SK-N-SH (cell line): ENCODE data around the gene OR5A2. TPM values are rescaled to one million over a fixed set of nuclear protein-coding genes. Genes with fewer than 3 reads are reported as not detected.

ENCODE experiments used
- CTCF ChIA-PET: fragments of 300-600, 350-600 bp; formaldehyde crosslinking; extraction: SDS; loops from one replicate; lab custom pipeline; 2021; lab: Yijun Ruan, JAX
- POLR2A ChIA-PET: fragments of 350-600 bp; sonication (Branson Sonifier 250); formaldehyde crosslinking; extraction: SDS; loops from one replicate; lab custom pipeline; 2020; ENCODE audit warnings: antibody characterized with exemption, inconsistent platforms; lab: Yijun Ruan, JAX
- DNase-seq: peaks from one replicate; pipeline ENCODE4 v3.0.0; 2012
- H2AFZ ChIP-seq: fragments of 200-600 bp; sonication (generic); 2 replicates; pipeline ENCODE4 v1.8.1; 2016; ENCODE audit warnings: antibody characterized with exemption, mild to moderate bottlenecking, low read depth
- H3F3A ChIP-seq: fragments of 200-600 bp; sonication (generic); replicated peaks from 2 replicates; pipeline ENCODE3; 2016; ENCODE audit warnings: antibody characterized with exemption, mild to moderate bottlenecking; ENCODE audit not compliant: insufficient read depth
- H3K27ac ChIP-seq, 2 experiments: fragments of 200-500 bp in 1 of 2; fragments of 200-600 bp in 1 of 2; sonication (Bioruptor generic) in 1 of 2; sonication (generic), shearing (Covaris generic) in 1 of 2; 2 replicates each; pipeline versions ENCODE4 v1.5.1 to v1.6.1; 2014 to 2016; ENCODE audit warnings: low read depth in 2 of 2, inconsistent platforms in 1 of 2, low read length in 1 of 2, mild to moderate bottlenecking in 1 of 2, mixed read lengths in 1 of 2
- H3K27me3 ChIP-seq: fragments of 200-600 bp; sonication (generic), shearing (Covaris generic); 2 replicates; pipeline ENCODE4 v1.6.1; 2016; ENCODE audit warnings: mixed run types; ENCODE audit not compliant: insufficient read depth
- H3K36me3 ChIP-seq, 2 experiments: fragments of 200-500 bp in 1 of 2; fragments of 200-600 bp in 1 of 2; sonication (Bioruptor generic) in 1 of 2; sonication (generic) in 1 of 2; replicated peaks in 1 of 2; 2 replicates each; pipeline versions ENCODE3 to v1.5.1; 2014 to 2016; ENCODE audit warnings: low read length in 1 of 2, mild to moderate bottlenecking in 1 of 2; ENCODE audit not compliant: insufficient read depth in 2 of 2, control insufficient read depth in 1 of 2
- H3K4me1 ChIP-seq, 2 experiments: fragments of 200-500 bp in 1 of 2; fragments of 200-600 bp in 1 of 2; sonication (Bioruptor generic) in 1 of 2; sonication (generic), shearing (Covaris generic) in 1 of 2; 2 replicates each; pipeline versions ENCODE4 v1.5.1 to v1.6.1; 2014 to 2016; ENCODE audit warnings: low read depth in 1 of 2, low read length in 1 of 2, mixed run types in 1 of 2; ENCODE audit not compliant: insufficient read depth in 2 of 2, control insufficient read depth in 1 of 2
- H3K4me2 ChIP-seq: fragments of 200-600 bp; sonication (generic), shearing (Covaris generic); 2 replicates; pipeline ENCODE4 v1.6.1; 2017; ENCODE audit warnings: mixed run types
- H3K4me3 ChIP-seq, 2 experiments: fragments of 200-500 bp in 1 of 2; fragments of 200-600 bp in 1 of 2; sonication (Bioruptor generic) in 1 of 2; sonication (generic), shearing (Covaris generic) in 1 of 2; 2 replicates each; pipeline versions ENCODE4 v1.5.1 to v1.8.1; 2014 to 2016; ENCODE audit warnings: low read depth in 2 of 2, inconsistent platforms in 1 of 2, low read length in 1 of 2, mild to moderate bottlenecking in 1 of 2, mixed read lengths in 1 of 2, moderate library complexity in 1 of 2
- H3K79me2 ChIP-seq: fragments of 200-600 bp; sonication (generic); 2 replicates; pipeline ENCODE4 v1.8.1; 2017; ENCODE audit warnings: mild to moderate bottlenecking; ENCODE audit not compliant: insufficient read depth
- H3K9ac ChIP-seq: fragments of 200-600 bp; sonication (generic); 2 replicates; pipeline ENCODE4 v1.6.1; 2017; ENCODE audit warnings: mixed run types
- H3K9me2 ChIP-seq: fragments of 200-600 bp; sonication (generic); 2 replicates; pipeline ENCODE4 v1.6.1; 2017; ENCODE audit warnings: mixed run types
- H3K9me3 ChIP-seq: fragments of 200-600 bp; sonication (generic); 2 replicates; pipeline ENCODE4 v1.6.1; 2017; ENCODE audit warnings: mixed run types, mild to moderate bottlenecking, moderate library complexity
- H4K20me1 ChIP-seq: fragments of 200-600 bp; sonication (generic); 2 replicates; pipeline ENCODE4 v1.6.1; 2017; ENCODE audit warnings: mild to moderate bottlenecking, mixed run types; ENCODE audit not compliant: insufficient read depth
- ELF1 ChIP-seq: IDR thresholded peaks from 2 replicates; pipeline ENCODE4 v1.4.0; 2012
- FOSL2 ChIP-seq: IDR thresholded peaks from 2 replicates; pipeline ENCODE4 v1.4.0; 2012; ENCODE audit warnings: low read depth, mild to moderate bottlenecking, moderate library complexity, borderline replicate concordance
- FOXM1 ChIP-seq: IDR thresholded peaks from 2 replicates; pipeline ENCODE4 v1.4.0; 2012; ENCODE audit warnings: low read depth, mild to moderate bottlenecking
- GABPA ChIP-seq: IDR thresholded peaks from 2 replicates; pipeline ENCODE4 v1.4.0; 2012; ENCODE audit warnings: low read depth, mild to moderate bottlenecking
- GATA2 ChIP-seq: sonication (generic); formaldehyde crosslinking; IDR thresholded peaks from 2 replicates; pipeline ENCODE4 v1.5.0; 2020; ENCODE audit warnings: mild to moderate bottlenecking, missing genetic modification reagents
- JUND ChIP-seq: IDR thresholded peaks from 2 replicates; pipeline ENCODE4 v1.4.0; 2012
- MXI1 ChIP-seq: IDR thresholded peaks from 2 replicates; pipeline ENCODE4 v1.6.1; 2012; ENCODE audit warnings: mild to moderate bottlenecking, low read depth, low read length, improper control_type of control experiment
- POLR2AphosphoS5 ChIP-seq: IDR thresholded peaks from 2 replicates; pipeline ENCODE4 v1.6.1; 2012; ENCODE audit warnings: low read depth, low read length
- REST ChIP-seq: IDR thresholded peaks from 2 replicates; pipeline ENCODE4 v1.6.1; 2012; ENCODE audit warnings: mild to moderate bottlenecking, low read depth, low read length, moderate library complexity
- RFX5 ChIP-seq: IDR thresholded peaks from 2 replicates; pipeline ENCODE4 v1.6.1; 2012; ENCODE audit warnings: mild to moderate bottlenecking, improper control_type of control experiment, low read length
- RXRA ChIP-seq: IDR thresholded peaks from 2 replicates; pipeline ENCODE4 v1.4.0; 2012; ENCODE audit warnings: low read depth, mild to moderate bottlenecking, borderline replicate concordance
- SIN3A ChIP-seq: IDR thresholded peaks from 2 replicates; pipeline ENCODE4 v1.6.1; 2012; ENCODE audit warnings: low read depth, mild to moderate bottlenecking, low read length, moderate library complexity, borderline replicate concordance
- SMC3 ChIP-seq: IDR thresholded peaks from 2 replicates; pipeline ENCODE4 v1.6.1; 2012; ENCODE audit warnings: low read depth, low read length, improper control_type of control experiment
- TAF1 ChIP-seq: IDR thresholded peaks from 2 replicates; pipeline ENCODE4 v1.6.1; 2012; ENCODE audit warnings: low read depth, mild to moderate bottlenecking, low read length, moderate library complexity, borderline replicate concordance
- YY1 ChIP-seq: IDR thresholded peaks from 2 replicates; pipeline ENCODE4 v1.4.0; 2012; ENCODE audit warnings: low read depth, mild to moderate bottlenecking
- WGBS: methylation state at CpG from one replicate; pipeline ENCODE4 v1.1.6; 2017; ENCODE audit warnings: low lambda C conversion rate; 5-methylcytosine and 5-hydroxymethylcytosine counted together
- polyA plus RNA-seq, 3 experiments: library from polyadenylated mRNA; depleted of rRNA; stranded (reverse); fragments of >200 nt; gene quantifications; 2 replicates each; pipeline ENCODE4 v1.2.3, GENCODE V29; 2012
- TF ChIP-seq, protein P1 (sequence below): fragments of 150-350 bp; IDR thresholded peaks from 2 replicates; pipeline ENCODE4 v1.6.1; 2017; ENCODE audit warnings: antibody characterized with exemption, low read length, low read depth, borderline replicate concordance
- TF ChIP-seq, protein P2 (sequence below): IDR thresholded peaks from 2 replicates; pipeline ENCODE4 v1.4.0; 2012; ENCODE audit warnings: low read depth, borderline replicate concordance

Gene OR5A2
- polyA plus RNA-seq, 1 of the 3 experiments (the other 2 are of a cell fraction), result not detected

DNA sequence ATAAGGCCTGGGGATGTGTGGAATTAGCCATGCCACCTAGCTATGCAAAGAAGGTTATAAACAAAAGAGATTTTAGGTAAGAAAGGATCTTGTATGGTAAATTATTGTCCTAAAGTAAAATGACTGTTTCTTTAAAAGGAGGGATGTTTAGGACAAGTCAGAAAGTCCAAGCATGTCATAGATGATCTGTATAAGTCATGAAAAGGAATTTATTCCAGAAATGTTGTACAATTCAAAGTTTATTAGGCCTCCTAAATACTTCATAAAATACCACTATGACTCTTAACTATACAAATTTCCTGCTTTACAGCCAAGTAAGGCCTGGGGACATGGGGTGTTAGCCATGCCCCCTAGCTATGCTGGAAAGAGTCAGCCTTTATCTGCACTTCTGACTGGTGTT, 22.7 kb downstream of the OR5A2 start:
- Histone ChIP-seq H3K9ac (no peak overlapping the region), H3K79me2 (no peaks in the 10 kb centered on the region), H2AFZ (no peak overlapping the region), H4K20me1 (no peaks in the 10 kb centered on the region), H3K4me3 (no peak overlapping the region), H3F3A (no peaks in the 10 kb centered on the region), H3K9me2 (no peaks in the 10 kb centered on the region), H3K27ac (no peak overlapping the region), H3K9me3 (peaks cover 12% of the 10 kb centered on the region), H3K4me1 (no peaks in the 10 kb centered on the region), H3K4me2 (no peak overlapping the region), H3K36me3 (no peaks in the 10 kb centered on the region), H3K27me3 (no peaks in the 10 kb centered on the region)
- TF ChIP-seq JUND (no peak), TAF1 (no peak), FOXM1 (no peak), FOSL2 (no peak), YY1 (no peak), SIN3A (no peak), MXI1 (no peak), REST (no peak), RXRA (no peak), RFX5 (no peak), GATA2 (CRISPR knock-in tag) (no peak), POLR2AphosphoS5 (no peak)
- TF ChIP-seq, protein P1, sequence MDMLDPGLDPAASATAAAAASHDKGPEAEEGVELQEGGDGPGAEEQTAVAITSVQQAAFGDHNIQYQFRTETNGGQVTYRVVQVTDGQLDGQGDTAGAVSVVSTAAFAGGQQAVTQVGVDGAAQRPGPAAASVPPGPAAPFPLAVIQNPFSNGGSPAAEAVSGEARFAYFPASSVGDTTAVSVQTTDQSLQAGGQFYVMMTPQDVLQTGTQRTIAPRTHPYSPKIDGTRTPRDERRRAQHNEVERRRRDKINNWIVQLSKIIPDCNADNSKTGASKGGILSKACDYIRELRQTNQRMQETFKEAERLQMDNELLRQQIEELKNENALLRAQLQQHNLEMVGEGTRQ, result no peak
- TF ChIP-seq, protein P2, sequence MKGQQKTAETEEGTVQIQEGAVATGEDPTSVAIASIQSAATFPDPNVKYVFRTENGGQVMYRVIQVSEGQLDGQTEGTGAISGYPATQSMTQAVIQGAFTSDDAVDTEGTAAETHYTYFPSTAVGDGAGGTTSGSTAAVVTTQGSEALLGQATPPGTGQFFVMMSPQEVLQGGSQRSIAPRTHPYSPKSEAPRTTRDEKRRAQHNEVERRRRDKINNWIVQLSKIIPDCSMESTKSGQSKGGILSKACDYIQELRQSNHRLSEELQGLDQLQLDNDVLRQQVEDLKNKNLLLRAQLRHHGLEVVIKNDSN, result no peak
- CTCF ChIA-PET, result no interaction called here
- no peak for DNase-seq
- POLR2A ChIA-PET, result no interaction called here

- no peak overlapping the region for H3K9ac ChIP-seq
- no peaks in the 10 kb centered on the region for H3K79me2 ChIP-seq
- ChIA-PET POLR2A (no interaction called here), CTCF (no interaction called here)
- no peaks in the 10 kb centered on the region for H3K36me3 ChIP-seq
- DNase-seq, result no peak
- H3K27me3 ChIP-seq, result no peaks in the 10 kb centered on the region
- no peaks in the 10 kb centered on the region for H3F3A ChIP-seq
- no peak overlapping the region for H2AFZ ChIP-seq
- no peak overlapping the region for H3K27ac ChIP-seq
- H3K4me1 ChIP-seq, result no peaks in the 10 kb centered on the region
- no peak overlapping the region for H3K4me2 ChIP-seq
- H3K9me2 ChIP-seq, result no peaks in the 10 kb centered on the region
- H4K20me1 ChIP-seq, result no peaks in the 10 kb centered on the region
- 0% methylated on average over 2 of the region's 2 CpGs for WGBS
- TF ChIP-seq POLR2AphosphoS5 (no peak), MXI1 (no peak), TAF1 (no peak), REST (no peak), YY1 (no peak), ELF1 (no peak), FOSL2 (no peak), GABPA (no peak), SMC3 (no peak)
- TF ChIP-seq, protein P2, result no peak
- peaks cover 12% of the 10 kb centered on the region for H3K9me3 ChIP-seq
- H3K4me3 ChIP-seq, result no peak overlapping the region
Observed at GRCh38 chr11:59401262-59401552, 25.0 kb downstream of the OR5A2 start.
